Activated naive CD4-positive, alpha-beta T cell treated with anti-CD3 and anti-CD28 coated beads for 36 hours (primary cell): ENCODE measurements around the gene DPYSL5. TPM values are rescaled to one million over a fixed set of nuclear protein-coding genes. Genes with fewer than 3 reads are reported as not detected.

ENCODE experiments used
- CTCF ChIA-PET: fragments of 350-600 bp; sonication (Branson Sonifier 250); formaldehyde crosslinking; loops from one replicate; lab custom pipeline; 2021; ENCODE audit warnings: antibody characterized with exemption; lab: Charles Lee
- DNase-seq: peaks from one replicate; pipeline ENCODE4 v3.0.0-alpha.2; 2020
- H3K27ac Mint-ChIP-seq: one replicate; pipeline ENCODE4 v1.8.0; 2021; ENCODE audit warnings: mild to moderate bottlenecking, mixed read lengths
- H3K27me3 Mint-ChIP-seq: one replicate; pipeline ENCODE4 v1.8.0; 2021; ENCODE audit warnings: low read depth, mixed read lengths
- H3K36me3 Mint-ChIP-seq: one replicate; pipeline ENCODE4 v1.8.0; 2021; ENCODE audit warnings: low read depth, mixed read lengths
- H3K4me1 Mint-ChIP-seq: one replicate; pipeline ENCODE4 v1.8.0; 2021; ENCODE audit warnings: low read depth, mixed read lengths
- H3K4me3 Mint-ChIP-seq: one replicate; pipeline ENCODE4 v1.8.0; 2021; ENCODE audit warnings: mild to moderate bottlenecking, moderate library complexity, mixed read lengths
- H3K9me3 Mint-ChIP-seq: one replicate; pipeline ENCODE4 v1.8.0; 2021; ENCODE audit warnings: mixed read lengths
- intact Hi-C: fragments of 100-400 bp; cut with micrococcal nuclease; formaldehyde crosslinking; loops from one replicate; pipeline ENCODE4 v1.15.1; 2023
- total RNA-seq, 2 experiments: library from RNA; stranded (reverse); gene quantifications; one replicate each; pipeline ENCODE4 v1.2.3, GENCODE V29; 2021

Gene DPYSL5
- total RNA-seq, 2 experiments from 2014 or later = 0.07 TPM; not detected in 1

DNA sequence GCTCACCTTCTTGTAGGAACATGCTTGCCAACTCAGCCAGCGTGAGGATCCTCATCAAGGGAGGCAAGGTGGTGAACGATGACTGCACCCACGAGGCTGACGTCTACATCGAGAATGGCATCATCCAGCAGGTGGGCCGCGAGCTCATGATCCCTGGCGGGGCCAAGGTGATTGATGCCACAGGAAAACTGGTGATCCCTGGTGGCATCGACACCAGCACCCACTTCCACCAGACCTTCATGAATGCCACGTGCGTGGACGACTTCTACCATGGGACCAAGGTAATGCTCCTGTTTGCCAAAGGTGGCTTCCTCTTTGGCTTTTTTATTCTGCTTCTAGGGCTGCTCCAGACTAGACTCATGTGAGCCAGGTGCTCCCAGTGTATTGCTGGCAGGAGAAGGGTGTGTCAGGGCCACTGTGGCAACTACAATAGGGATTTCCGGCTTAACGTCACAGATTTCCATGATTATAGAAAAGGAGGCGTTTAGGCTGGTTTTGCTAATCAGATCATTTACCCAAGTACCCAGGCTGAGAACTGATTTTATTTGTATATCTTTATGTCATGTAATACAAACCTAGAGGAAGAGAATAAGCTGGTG is 50.6 kb downstream of the DPYSL5 start:
- peaks cover 3% of the 10 kb centered on the region for H3K27me3 Mint-ChIP-seq
- H3K4me1 Mint-ChIP-seq = no peaks in the 10 kb centered on the region
- no peak for DNase-seq
- no peaks in the 10 kb centered on the region for H3K36me3 Mint-ChIP-seq
- intact Hi-C loops = no loop called here
- CTCF ChIA-PET = interaction anchor here (1.1 to 1.6 kb wide), 2 partner anchors 10 to 53 kb away, joined by 3 to 5 read pairs; no protein-coding TSS in a partner anchor
- no peaks in the 10 kb centered on the region for H3K9me3 Mint-ChIP-seq
- H3K4me3 Mint-ChIP-seq = no peak overlapping the region
- H3K27ac Mint-ChIP-seq = no peak overlapping the region

DNA sequence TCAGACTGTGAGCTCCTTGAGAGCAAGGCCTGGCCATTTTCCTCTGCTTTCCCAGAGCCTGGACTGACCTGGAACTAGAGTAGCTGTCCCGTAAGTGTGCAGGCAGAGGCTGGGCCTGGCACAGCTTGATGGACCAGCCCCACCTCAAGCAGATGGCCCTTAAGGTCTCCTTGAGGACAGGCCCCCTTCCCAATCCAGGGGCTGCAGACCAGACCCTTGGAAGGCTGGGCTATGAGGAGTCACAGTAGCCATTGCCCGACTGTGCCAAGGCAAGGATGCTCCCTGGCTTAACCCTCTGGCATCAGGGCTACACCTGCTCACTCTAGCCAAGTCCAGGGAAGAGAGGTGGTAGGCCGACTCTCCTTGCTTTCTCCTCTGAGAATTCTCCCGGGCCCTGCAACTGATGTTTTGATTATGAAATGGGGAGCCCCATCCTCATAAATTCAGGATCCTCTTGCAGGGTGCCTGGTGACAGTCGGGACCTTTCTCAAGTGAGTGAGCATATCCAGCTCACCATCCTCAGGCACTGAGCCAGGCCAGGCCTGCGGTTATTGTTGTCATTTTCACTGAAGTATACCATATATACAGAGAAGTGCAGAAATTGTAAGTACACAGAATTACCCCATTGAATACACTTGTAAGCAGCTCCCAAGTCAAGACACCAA is 51.7 kb downstream of the DPYSL5 start:
- intact Hi-C loops = no loop called here
- DNase-seq = no peak
- no peaks in the 10 kb centered on the region for H3K36me3 Mint-ChIP-seq
- no peaks in the 10 kb centered on the region for H3K4me1 Mint-ChIP-seq
- H3K4me3 Mint-ChIP-seq = no peak overlapping the region
- no peaks in the 10 kb centered on the region for H3K27me3 Mint-ChIP-seq
- CTCF ChIA-PET = interaction anchor here (0.7 to 1.6 kb wide), 2 partner anchors 10 to 54 kb away, joined by 3 to 5 read pairs; no protein-coding TSS in a partner anchor
- H3K9me3 Mint-ChIP-seq = no peaks in the 10 kb centered on the region
- H3K27ac Mint-ChIP-seq = no peak overlapping the region

DNA sequence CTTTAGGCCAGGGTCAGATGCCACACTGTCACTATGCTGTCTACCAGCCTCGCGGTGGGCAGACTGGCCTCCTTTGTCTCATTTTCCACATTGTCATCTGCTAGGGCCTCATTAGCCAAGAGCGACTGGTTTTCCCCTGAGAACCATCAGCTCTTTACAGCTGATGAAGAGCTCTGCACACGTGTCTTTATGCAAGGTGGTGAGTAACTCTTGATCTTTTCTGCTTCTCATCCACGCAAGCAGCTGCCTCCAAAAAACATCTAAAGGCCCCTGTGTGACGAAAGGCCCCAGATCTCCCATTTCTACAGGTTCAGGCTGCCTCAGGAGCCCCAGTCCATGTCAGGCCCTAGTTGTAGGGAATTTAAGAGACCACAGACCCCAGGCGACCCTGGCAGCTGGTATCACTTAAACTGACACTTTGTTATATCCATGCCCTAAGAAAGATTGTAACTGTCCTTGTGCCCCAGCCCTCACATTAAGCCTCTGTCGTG is 52.9 kb downstream of the DPYSL5 start:
- intact Hi-C loops = no loop called here

GRCh38 chr2:26901326-26902183 is 53.6 kb downstream of the DPYSL5 start:
- Mint-ChIP-seq H3K4me1 (no peaks in the 10 kb centered on the region), H3K27ac (no peak overlapping the region), H3K27me3 (no peaks in the 10 kb centered on the region), H3K4me3 (no peak overlapping the region), H3K9me3 (no peaks in the 10 kb centered on the region), H3K36me3 (no peaks in the 10 kb centered on the region)
- no peak for DNase-seq
- intact Hi-C loops = no loop called here
- CTCF ChIA-PET = no interaction called here

More for the DNA sequence above, 52.9 kb downstream of the DPYSL5 start:
- Mint-ChIP-seq H3K9me3 (no peaks in the 10 kb centered on the region), H3K36me3 (no peaks in the 10 kb centered on the region), H3K27ac (no peak overlapping the region), H3K4me3 (no peak overlapping the region), H3K27me3 (no peaks in the 10 kb centered on the region), H3K4me1 (no peaks in the 10 kb centered on the region)
- CTCF ChIA-PET = no interaction called here
- DNase-seq = no peak

DNA sequence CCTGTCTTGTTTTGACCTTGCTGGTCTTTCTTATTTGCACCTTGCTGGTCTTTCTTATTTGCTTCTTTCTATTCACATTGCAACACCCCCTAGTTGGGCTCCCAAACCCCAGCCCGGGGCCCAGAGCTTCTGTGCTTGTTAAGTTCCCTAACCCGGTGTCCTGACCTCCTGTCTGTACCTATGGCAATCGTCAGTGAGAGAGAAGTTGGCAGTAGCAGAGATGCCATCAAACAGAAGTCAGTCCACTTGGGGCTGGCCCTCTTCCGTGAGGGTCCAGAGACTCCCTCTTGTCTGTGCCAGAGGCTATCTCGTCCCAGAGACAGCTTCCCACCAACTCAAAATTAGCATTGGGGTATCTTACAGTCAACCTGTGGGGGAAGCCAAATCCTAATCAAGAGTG is 55.7 kb downstream of the DPYSL5 start:
- Mint-ChIP-seq H3K27ac (no peak overlapping the region), H3K4me1 (no peaks in the 10 kb centered on the region), H3K27me3 (no peaks in the 10 kb centered on the region), H3K4me3 (no peak overlapping the region), H3K36me3 (no peaks in the 10 kb centered on the region), H3K9me3 (no peaks in the 10 kb centered on the region)
- CTCF ChIA-PET = no interaction called here
- intact Hi-C loops = no loop called here
- no peak for DNase-seq

- no peak overlapping the region for H3K4me3 Mint-ChIP-seq
- intact Hi-C loops = no loop called here
- peaks cover 1% of the 10 kb centered on the region for H3K27me3 Mint-ChIP-seq
- H3K27ac Mint-ChIP-seq = no peak overlapping the region
- CTCF ChIA-PET = interaction anchor here (1.6 kb wide), 1 partner anchor 58 kb away, joined by 4 read pairs; no protein-coding TSS in a partner anchor
- no peaks in the 10 kb centered on the region for H3K4me1 Mint-ChIP-seq
- H3K9me3 Mint-ChIP-seq = no peaks in the 10 kb centered on the region
- H3K36me3 Mint-ChIP-seq = no peaks in the 10 kb centered on the region
- no peak for DNase-seq
Measured at GRCh38 chr2:26904839-26905238, 56.9 kb downstream of the DPYSL5 start.

DNA sequence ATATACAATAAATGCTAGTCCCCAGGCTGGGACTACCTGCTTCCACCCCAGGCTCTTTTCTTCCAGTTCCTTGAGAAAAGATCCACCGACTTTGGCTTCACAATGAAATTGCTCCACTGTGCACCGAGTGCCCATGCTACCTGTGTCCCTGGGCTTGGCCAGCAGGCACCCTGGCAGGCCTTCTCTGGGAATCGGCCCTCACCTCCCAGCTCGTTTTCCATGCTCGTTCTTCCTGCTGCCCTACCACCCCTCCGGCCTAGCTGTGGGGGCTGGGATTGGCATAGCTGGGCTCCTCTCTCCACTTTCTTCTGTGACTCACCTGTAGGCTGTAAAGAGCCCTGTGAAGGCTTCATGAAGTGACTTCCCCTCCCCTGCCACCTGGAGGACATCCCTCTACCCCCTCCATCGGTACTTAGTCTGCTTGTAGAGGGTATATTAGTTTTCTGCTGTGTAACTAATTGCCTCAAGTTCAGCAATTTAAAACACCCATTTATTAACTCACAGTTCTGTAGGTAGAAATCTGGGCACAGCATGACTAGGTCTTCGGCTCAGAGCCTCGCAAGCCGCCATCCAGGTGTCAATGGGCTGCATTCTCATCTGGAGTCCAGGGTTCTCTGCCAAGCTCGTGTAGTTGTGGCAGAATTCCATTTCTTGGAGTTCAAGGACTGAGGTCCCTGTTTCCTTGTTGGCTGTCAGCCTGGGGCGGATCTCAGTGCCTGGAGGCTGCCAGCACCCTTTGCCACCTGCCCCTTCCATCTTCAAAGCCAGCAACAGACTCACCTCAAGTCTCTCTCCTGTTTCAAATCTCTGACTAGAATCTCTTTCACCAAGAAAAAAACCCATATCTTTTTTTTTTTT is 57.6 kb downstream of the DPYSL5 start:
- Mint-ChIP-seq H3K27me3 (peaks cover 2% of the 10 kb centered on the region), H3K9me3 (no peaks in the 10 kb centered on the region), H3K4me3 (no peak overlapping the region), H3K27ac (no peak overlapping the region), H3K4me1 (no peaks in the 10 kb centered on the region), H3K36me3 (no peaks in the 10 kb centered on the region)
- no peak for DNase-seq
- intact Hi-C loops = no loop called here
- CTCF ChIA-PET = interaction anchor here (1.6 kb wide), 1 partner anchor 59 kb away, joined by 4 read pairs; no protein-coding TSS in a partner anchor

DNA sequence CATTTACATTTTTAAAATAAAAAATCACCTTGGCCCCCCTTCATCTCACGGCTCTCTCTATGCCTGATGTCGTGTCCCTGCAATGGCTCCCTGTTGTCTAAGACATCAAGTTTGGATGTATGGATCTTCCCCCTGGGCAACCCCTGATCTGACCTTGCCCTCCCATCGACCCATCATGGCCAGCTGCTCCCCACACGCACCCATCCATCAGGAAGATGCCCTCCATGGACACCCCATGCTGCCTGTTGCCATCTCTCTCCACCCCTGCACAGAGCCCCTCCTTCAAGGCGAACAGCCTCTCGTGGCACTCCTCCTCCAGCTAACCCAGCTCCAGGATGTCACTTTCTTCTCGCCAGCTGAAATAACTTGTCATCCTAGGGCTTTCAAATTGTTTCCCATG is 59.5 kb downstream of the DPYSL5 start:
- no peaks in the 10 kb centered on the region for H3K36me3 Mint-ChIP-seq
- peaks cover 2% of the 10 kb centered on the region for H3K27me3 Mint-ChIP-seq
- intact Hi-C loops = no loop called here
- no peak for DNase-seq
- H3K9me3 Mint-ChIP-seq = no peaks in the 10 kb centered on the region
- no peaks in the 10 kb centered on the region for H3K4me1 Mint-ChIP-seq
- CTCF ChIA-PET = interaction anchor here (1.6 kb wide), 1 partner anchor 62 kb away, joined by 5 read pairs; no protein-coding TSS in a partner anchor
- no peak overlapping the region for H3K4me3 Mint-ChIP-seq
- H3K27ac Mint-ChIP-seq = no peak overlapping the region

DNA sequence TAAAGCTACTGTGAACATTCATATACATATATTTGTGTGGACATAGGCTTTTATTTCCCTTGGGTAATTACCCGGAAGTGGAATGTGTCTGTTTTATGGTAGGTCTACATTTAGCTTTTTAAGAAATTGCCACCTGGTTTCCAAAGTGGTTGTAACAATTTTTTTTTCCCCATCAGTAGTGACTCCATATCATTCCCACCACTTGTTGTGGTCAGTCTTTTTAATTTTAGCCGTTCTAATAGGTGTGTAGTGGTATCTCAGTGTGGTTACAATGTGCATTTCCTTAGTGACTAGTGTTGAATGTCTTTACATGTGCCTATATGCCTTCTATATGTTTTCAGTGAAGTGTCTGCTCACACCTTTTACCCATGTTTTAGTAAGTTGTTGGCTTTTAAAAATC is 62.2 kb downstream of the DPYSL5 start:
- Mint-ChIP-seq H3K27me3 (peaks cover 2% of the 10 kb centered on the region), H3K4me1 (no peaks in the 10 kb centered on the region), H3K4me3 (no peak overlapping the region), H3K27ac (no peak overlapping the region), H3K9me3 (no peaks in the 10 kb centered on the region), H3K36me3 (no peaks in the 10 kb centered on the region)
- DNase-seq = no peak
- intact Hi-C loops = no loop called here
- CTCF ChIA-PET = interaction anchor here (1.3 kb wide), 1 partner anchor 12 kb away, joined by 5 read pairs; no protein-coding TSS in a partner anchor

GRCh38 chr2:26911911-26912861 is 64.3 kb downstream of the DPYSL5 start:
- DNase-seq = no peak
- CTCF ChIA-PET = interaction anchor here (1.3 to 1.5 kb wide), 2 partner anchors 10 to 28 kb away, joined by 3 to 4 read pairs; no protein-coding TSS in a partner anchor
- H3K27me3 Mint-ChIP-seq = peaks cover 2% of the 10 kb centered on the region
- intact Hi-C loops = no loop called here
- no peaks in the 10 kb centered on the region for H3K4me1 Mint-ChIP-seq
- H3K36me3 Mint-ChIP-seq = no peaks in the 10 kb centered on the region
- no peak overlapping the region for H3K4me3 Mint-ChIP-seq
- H3K27ac Mint-ChIP-seq = no peak overlapping the region
- no peaks in the 10 kb centered on the region for H3K9me3 Mint-ChIP-seq

GRCh38 chr2:26913606-26913998 is 65.7 kb downstream of the DPYSL5 start:
- H3K9me3 Mint-ChIP-seq = no peaks in the 10 kb centered on the region
- no peak overlapping the region for H3K27ac Mint-ChIP-seq
- H3K4me3 Mint-ChIP-seq = no peak overlapping the region
- DNase-seq = no peak
- peaks cover 2% of the 10 kb centered on the region for H3K27me3 Mint-ChIP-seq
- intact Hi-C loops = no loop called here
- no peaks in the 10 kb centered on the region for H3K36me3 Mint-ChIP-seq
- CTCF ChIA-PET = interaction anchor here (0.6 to 1.5 kb wide), 2 partner anchors 9 to 383 kb away, joined by 3 to 4 read pairs; no protein-coding TSS in a partner anchor
- no peaks in the 10 kb centered on the region for H3K4me1 Mint-ChIP-seq
